D721Med (cell line): ENCODE results near the gene SLC22A5.

Experiments
- DNase-seq: peaks from one replicate; pipeline ENCODE4 v3.0.0; 2011; ENCODE audit warnings: low spot score; ENCODE audit not compliant: insufficient read length
- FAIRE-seq: peaks from 2 replicates; lab custom pipeline; 2011; peaks lifted over from hg19 to GRCh38; lab: Jason Lieb, UNC
- TF ChIP-seq, protein P1 (sequence below): IDR thresholded peaks from 2 replicates; pipeline ENCODE4 v1.5.1; 2012; ENCODE audit warnings: mild to moderate bottlenecking, control low read depth; ENCODE audit not compliant: insufficient read depth; ENCODE audit errors: missing control alignments

The SLC22A5 gene

GRCh38 chr5:132439521-132440089 lies 70.1 kb downstream of the SLC22A5 start:
- no peak for FAIRE-seq
- DNase-seq, result no peak
- TF ChIP-seq, protein P1, sequence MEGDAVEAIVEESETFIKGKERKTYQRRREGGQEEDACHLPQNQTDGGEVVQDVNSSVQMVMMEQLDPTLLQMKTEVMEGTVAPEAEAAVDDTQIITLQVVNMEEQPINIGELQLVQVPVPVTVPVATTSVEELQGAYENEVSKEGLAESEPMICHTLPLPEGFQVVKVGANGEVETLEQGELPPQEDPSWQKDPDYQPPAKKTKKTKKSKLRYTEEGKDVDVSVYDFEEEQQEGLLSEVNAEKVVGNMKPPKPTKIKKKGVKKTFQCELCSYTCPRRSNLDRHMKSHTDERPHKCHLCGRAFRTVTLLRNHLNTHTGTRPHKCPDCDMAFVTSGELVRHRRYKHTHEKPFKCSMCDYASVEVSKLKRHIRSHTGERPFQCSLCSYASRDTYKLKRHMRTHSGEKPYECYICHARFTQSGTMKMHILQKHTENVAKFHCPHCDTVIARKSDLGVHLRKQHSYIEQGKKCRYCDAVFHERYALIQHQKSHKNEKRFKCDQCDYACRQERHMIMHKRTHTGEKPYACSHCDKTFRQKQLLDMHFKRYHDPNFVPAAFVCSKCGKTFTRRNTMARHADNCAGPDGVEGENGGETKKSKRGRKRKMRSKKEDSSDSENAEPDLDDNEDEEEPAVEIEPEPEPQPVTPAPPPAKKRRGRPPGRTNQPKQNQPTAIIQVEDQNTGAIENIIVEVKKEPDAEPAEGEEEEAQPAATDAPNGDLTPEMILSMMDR, result no peak

- no peak for FAIRE-seq
- TF ChIP-seq, protein P1, result no peak
- DNase-seq, result no peak
These were observed 74.6 kb downstream of the SLC22A5 start for GRCh38 chr5:132444061-132444460.
